GM10847 (cell line): ENCODE data around the gene MAPKAP1.

Experiments
- POLR2A ChIP-seq: IDR thresholded peaks from 2 replicates; pipeline ENCODE4 v1.6.1; 2011; ENCODE audit not compliant: insufficient read length; ENCODE audit errors: extremely low read depth

Gene MAPKAP1

DNA sequence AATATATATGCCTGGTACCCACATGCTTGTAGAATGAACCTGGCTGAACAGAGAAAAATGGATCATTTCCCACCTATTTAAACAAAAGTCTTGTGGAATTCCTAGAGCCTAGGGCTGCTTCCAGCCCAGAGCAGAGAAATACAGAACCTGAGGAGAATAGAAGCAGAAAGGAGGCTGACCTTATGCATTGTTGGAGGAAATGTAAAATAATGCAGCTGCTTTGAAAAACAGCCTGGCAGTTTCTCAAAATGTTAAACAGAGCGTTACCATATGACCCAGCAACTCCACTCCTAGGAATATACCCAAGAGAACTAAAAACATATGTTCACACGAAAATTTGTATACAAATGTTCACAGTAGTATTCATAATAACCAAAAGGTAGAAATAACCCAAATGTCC lies 15.1 kb downstream of the MAPKAP1 start:
- no peak for TF ChIP-seq POLR2A

DNA sequence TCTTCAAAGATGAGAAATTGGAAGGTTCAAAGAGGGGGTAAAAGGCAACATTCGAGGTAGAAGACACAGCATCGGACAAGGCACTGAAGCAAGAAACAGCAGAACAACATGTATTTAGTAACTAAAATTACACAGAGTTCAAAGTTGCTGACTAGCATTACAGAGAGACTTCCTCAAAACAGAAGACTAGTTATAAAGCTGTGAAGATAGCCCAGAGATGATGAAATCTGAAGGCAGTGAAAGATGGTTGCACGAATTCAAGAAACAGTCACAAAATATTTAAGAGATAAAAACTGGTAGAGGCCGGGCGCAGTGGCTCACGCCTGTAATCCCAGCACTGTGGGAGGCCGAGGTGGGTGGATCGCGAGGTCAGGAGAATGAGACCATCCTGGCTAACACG lies 16.3 kb downstream of the MAPKAP1 start:
- TF ChIP-seq POLR2A: no peak

DNA sequence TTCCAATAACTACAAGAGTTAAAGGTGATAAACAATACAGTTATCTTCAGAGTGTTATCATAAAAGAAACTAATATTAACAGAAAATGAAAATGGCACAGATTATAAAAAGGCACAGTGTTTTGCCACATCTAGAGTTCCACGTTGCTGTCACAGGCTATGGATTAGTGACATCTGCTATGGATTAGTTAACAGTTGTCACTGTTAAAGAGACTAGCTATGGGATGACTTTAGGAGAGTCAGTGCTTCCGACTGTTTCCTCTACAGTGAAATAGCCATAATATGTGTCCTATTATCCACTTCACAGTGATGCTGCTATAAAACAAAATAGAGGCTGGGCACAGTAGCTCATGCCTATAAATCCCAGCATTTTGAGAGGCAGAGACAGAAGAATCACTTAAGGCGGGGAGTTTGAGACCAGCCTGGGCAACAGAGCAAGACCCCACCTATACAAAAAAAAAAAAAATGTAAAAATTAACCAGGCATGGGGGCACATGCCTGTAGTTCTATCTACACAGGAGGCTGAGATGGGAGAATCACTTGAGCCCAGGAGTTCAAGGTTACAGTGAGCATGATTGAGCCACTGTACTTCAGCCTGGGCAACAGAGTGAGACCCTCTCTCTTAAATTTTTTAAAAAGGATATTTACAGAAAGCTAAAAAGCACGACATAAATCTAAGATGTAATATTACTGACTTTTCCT lies 19.7 kb downstream of the MAPKAP1 start:
- no peak for TF ChIP-seq POLR2A

DNA sequence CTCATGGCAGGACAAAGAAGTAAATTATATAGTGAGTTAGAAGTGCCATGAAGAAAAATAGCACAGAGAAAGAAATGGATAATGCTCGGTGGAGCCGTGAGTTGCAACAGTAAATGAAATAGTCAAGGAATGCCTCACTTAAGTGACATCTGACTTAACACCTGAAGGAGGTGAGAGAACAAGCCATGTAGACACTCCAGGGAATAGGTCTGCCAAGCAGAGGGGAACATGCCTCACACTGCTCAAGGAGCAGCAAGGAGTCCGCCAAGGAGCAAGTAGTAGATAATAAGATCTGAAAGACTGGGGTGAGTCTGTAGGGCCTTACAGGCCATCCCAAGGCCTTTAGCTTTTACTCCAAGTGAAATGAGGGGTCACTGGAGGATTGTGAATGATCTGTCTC lies 21.8 kb downstream of the MAPKAP1 start:
- no peak for TF ChIP-seq POLR2A

DNA sequence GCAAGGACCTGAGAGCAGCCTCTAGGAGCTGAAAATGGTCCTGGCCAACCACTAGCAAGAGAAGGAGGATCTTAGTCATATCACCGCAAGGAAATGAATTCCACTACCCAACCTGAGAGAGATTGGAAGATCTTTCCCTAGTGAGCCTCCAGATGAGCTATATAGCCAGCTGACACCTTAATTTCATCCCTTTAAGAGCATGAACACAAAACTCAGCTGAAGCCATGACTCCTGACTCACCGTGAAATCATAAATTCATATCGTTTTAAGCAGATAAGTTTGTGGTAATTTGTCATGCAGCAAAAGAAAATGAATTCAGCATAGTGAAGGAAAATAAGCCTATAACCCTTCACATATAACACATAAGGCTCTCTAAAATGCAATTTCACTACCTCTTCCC lies 23.5 kb downstream of the MAPKAP1 start:
- TF ChIP-seq POLR2A: no peak

DNA sequence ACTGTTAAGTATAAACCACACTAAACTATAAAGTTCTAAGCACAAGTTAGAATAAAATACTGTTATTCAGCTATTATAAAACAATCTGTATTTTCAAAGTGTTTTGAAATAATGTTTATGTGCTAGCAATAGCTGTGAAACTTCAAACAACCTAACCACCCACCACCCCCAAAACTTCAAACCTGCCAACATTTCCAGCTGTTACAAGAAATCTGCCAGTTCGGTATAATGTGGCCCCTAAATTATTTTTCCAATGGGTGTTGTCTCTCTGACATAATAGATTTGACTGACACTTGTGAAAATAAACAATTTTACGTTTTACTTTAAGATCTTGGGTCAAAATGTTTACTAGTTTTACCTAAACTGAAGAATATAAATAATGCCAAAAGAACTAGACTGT lies 24.7 kb downstream of the MAPKAP1 start:
- no peak for TF ChIP-seq POLR2A

DNA sequence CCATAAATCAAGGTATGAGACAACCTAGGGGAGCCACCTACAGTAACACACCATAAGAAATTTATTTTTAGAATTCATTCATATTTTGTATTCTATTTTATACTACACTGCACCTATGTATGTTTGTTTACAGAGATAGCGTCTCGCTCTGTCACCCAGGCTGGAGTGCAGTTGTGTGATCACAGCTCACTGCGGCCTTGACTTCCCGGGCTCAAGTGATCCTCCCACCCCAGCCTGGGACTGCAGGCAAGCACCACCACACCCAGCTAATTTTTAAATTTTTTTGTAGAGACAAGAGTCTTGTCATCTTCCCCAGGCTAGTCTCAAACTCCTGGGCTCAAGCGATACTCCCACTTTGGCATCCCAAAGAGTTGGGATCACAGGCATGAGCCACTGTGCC lies 25.4 kb downstream of the MAPKAP1 start:
- no peak for TF ChIP-seq POLR2A

DNA sequence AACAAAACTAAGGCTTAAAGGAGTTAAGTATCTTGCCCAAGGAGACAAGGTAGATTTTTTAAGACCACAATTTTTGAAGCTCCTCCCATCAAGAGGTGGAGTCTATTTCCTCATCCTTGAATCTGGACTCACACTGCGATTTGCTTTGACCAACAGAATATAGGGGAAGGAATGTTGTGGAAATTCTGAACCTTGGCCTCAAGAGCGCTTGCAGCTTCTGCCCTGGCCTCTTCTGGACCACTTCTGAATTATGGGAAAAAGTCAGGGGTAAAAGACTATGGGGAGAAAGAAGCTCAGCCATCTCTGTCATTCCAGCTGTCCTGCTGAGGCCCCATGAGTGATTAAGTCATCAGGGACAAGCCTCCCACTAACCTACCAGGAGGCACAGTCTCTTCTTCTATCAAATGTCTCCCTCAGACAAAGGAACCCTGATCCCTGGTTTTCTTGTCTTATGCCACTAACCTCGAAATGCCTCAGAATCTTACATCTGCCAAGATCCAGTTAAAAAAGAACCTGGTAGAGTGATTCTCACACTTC lies 25.9 kb downstream of the MAPKAP1 start:
- TF ChIP-seq POLR2A: no peak

DNA sequence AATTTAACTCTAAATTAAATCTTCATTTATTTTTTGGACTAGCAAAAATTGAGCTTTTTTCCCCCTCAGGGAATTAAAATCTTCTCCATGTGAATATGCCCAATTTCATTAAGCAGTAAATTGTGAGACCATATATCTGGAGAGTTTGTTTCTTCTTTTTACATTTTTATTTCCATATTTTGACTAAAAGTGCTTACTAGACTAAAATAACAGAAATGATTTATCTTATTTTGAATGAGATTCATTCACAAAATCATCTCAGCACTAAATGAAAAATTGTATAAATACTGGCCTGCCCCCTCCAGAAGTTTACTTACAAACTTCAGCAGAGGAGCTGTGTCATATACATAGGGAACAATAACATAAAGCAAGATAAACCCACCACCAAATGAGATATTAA lies 26.6 kb downstream of the MAPKAP1 start:
- no peak for TF ChIP-seq POLR2A

DNA sequence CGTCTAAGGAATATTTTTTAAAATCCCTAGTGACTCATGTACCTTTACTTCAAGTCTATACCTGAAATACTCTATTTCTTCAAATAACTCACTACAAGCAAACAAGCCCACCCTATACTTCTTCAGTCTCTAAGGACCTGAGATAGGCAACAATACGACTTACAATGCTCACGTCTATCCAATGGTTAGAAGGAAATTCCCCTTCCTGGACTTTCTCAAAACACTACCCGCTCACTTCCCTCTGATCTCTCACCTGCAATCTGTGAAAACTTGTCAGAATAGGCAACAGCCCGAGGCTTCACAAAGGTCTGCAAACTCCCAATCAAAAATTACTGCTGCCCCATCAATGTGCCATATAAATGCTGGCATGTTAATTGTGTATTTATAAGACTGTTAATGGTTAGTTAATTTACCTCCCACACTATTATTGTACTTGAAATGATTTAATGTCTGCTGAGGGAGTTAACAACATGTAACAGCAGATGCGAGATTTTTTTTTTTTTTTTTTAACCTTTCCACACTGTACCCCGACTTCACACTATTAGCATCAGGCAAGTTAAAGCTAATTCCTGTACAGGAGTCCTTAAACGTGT lies 27.3 kb downstream of the MAPKAP1 start:
- no peak for TF ChIP-seq POLR2A

DNA sequence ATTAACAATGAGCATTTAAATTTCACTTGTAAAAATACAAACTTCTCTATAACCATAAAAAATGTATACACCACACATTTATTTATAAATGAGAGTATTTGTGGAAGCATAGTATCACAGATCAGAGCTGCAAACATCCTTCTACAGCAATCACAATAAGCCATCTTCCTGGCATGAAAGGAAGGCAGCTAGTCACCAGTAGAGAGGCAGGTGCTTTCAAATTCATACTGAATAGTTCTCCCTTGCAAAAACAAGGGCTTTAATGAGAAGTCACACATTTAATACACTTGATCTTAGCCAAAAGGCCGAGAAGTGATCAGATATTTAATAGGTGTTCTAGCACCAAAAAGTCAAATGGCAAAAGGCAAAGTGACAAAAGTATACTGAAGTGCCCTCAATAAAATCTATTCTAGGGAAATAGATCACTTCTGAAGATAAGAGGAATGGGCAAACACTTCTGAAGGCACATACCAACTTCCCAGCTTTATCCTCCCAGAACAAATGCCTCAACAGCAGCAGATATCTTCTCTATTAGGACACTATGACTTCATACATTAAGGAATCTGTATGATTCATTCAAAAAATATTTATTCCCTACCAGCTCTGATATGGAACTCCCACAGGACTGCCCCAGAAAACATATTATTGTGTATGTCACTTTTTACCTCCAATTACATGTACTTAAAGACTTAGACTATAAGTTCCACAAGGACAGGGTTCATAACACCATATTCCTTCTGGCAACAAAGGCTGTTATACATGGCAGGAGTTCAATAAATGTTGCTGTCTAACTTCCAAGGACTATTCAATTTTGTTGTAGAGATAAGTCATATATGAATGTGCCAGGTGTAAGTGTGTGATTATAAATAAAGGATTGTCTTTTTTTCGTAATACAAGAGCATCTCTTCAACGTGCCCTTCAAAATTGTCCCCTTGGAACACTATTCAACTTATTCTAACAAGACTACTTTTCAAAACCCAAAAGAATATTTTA lies 31.7 kb downstream of the MAPKAP1 start:
- no peak for TF ChIP-seq POLR2A

DNA sequence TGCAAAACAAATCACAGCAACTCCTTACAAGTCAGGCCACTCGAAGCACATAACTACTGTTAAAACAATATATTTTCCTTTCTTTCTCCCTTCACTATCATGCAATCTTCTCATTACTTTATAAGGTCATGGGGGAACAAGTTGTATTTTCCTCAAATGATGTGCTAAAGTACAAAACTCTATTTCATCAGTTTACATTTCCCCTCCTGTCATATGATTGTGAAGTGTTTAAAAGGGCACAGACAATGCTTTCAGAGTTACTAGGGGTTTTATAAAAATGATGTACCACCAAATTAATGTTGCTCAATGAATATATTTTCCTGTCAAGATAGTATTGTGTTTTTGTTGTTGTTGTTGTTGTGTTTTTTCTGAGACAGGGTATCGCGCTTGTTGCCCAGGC lies 34.1 kb downstream of the MAPKAP1 start:
- TF ChIP-seq POLR2A: no peak

DNA sequence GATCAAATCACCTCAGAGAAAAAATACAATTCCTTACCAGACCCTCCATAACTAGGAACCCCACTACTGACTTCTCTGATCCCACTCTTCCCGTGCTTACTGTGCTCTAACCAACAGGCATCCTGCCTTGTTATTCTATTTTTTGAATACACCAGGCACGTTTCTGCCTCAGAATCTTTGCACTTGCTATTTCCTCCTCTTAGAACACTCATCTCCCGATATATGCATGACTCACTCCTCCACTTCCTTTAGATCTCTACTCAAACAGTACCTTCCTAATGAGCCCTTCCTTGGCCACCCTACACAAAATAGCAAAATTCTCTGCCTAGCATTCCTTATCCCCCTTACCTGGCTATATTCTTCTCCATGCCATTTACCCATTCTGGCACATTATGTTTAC lies 43.9 kb downstream of the MAPKAP1 start:
- no peak for TF ChIP-seq POLR2A

DNA sequence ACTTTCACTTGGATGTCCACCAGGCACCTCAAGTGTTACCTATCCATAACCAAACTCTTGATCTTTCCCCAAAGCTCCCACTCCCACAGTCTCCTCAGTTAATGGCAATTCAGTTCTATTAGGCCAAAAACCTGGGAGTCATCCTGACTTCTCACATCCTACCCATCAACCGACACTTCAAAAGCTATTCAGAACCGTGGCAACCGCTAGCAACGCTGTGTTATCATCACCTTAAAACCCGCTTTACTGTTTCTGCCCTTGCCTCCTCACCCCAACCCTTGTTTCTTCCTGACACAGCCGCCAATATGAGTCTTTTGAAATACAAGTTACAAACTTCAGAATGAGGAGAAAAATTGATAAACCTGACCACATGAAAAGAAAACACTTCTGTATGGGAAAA lies 46.5 kb downstream of the MAPKAP1 start:
- TF ChIP-seq POLR2A: no peak

DNA sequence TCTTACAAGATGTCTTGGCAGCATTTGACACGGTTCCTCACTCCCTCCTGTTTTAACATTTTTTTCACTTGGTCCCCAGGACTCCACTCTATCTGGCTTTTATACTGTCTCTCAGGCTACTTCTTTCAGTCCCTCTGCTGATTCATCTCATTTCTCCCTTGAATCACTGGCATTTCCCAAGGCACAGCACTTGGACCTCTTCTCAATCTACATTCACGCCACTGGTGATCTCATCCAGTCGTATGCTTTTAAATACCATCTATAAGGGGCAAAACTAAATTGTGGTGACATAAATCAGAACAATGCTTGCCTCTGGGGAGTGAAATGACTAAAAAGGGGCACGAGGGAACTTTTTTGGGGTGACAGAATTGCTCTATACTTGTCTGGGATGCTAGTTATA lies 47.1 kb downstream of the MAPKAP1 start:
- TF ChIP-seq POLR2A: no peak
